IMR-90 (cell line): Measurements from ENCODE around the gene EMX2. TPM values are rescaled to one million over a fixed set of nuclear protein-coding genes. Genes with fewer than 3 reads are reported as not detected.

Source experiments
- ATAC-seq: fragments of 200-7000 bp; cut with Tn5 transposase; 2 replicates; pipeline ENCODE4 v1.9.1; 2020; ENCODE audit warnings: low read depth, mild to moderate bottlenecking, moderate library complexity
- BruUV-seq: library from RNA; stranded (reverse); fragments of 400-500 nt; replicated peaks from 2 replicates; lab custom pipeline; 2021; lab: Mats Ljungman, UMichigan
- CTCF ChIA-PET: fragments of 300-600 bp; formaldehyde crosslinking; extraction: SDS; loops from one replicate; lab custom pipeline; 2021; ENCODE audit warnings: antibody characterized with exemption; lab: Yijun Ruan, JAX
- POLR2A ChIA-PET: fragments of 300-600 bp; sonication (Branson Sonifier 250); formaldehyde crosslinking; loops from one replicate; lab custom pipeline; 2022; ENCODE audit warnings: antibody characterized with exemption; ENCODE audit not compliant: unreplicated experiment; lab: Charles Lee
- DNase-seq: peaks from one replicate; pipeline ENCODE4 v3.0.0; 2013
- H2AFZ ChIP-seq: replicated peaks from 2 replicates; pipeline ENCODE3; 2013; ENCODE audit warnings: low read length, mild to moderate bottlenecking; ENCODE audit not compliant: poor library complexity
- H2AK5ac ChIP-seq: 2 replicates; pipeline ENCODE4 v1.6.1; 2013; ENCODE audit warnings: low read depth, low read length, inconsistent platforms
- H2AK9ac ChIP-seq: replicated peaks from 2 replicates; pipeline ENCODE3; 2013; ENCODE audit warnings: mild to moderate bottlenecking, low read depth, low read length, moderate library complexity; ENCODE audit not compliant: poor library complexity
- H2BK120ac ChIP-seq: 2 replicates; pipeline ENCODE4 v1.6.1; 2013; ENCODE audit warnings: low read depth, low read length, inconsistent platforms
- H2BK15ac ChIP-seq: 3 replicates; pipeline ENCODE4 v1.6.1; 2013; ENCODE audit warnings: low read depth, low read length, inconsistent platforms
- H2BK20ac ChIP-seq: 2 replicates; pipeline ENCODE4 v1.6.1; 2013; ENCODE audit warnings: low read depth, mild to moderate bottlenecking, inconsistent platforms, low read length, moderate library complexity
- H2BK5ac ChIP-seq: 2 replicates; pipeline ENCODE4 v1.6.1; 2013; ENCODE audit warnings: mild to moderate bottlenecking, low read depth, low read length, inconsistent platforms; ENCODE audit not compliant: poor library complexity, severe bottlenecking
- H3K14ac ChIP-seq: replicated peaks from 2 replicates; pipeline ENCODE4 v1.6.1; 2013; ENCODE audit warnings: low read depth, low read length, inconsistent platforms
- H3K18ac ChIP-seq: 2 replicates; pipeline ENCODE4 v1.6.1; 2013; ENCODE audit warnings: low read depth, low read length, control low read depth
- H3K23ac ChIP-seq: 2 replicates; pipeline ENCODE4 v1.6.1; 2013; ENCODE audit warnings: low read depth, low read length, inconsistent platforms
- H3K27ac ChIP-seq: 2 replicates; pipeline ENCODE4 v1.5.1; 2013; ENCODE audit warnings: mild to moderate bottlenecking, control low read depth, low read length; ENCODE audit not compliant: insufficient read depth
- H3K27me3 ChIP-seq: 2 replicates; pipeline ENCODE4 v1.6.1; 2013; ENCODE audit warnings: low read length; ENCODE audit not compliant: control insufficient read depth, insufficient read depth
- H3K36me3 ChIP-seq: 2 replicates; pipeline ENCODE4 v1.6.1; 2013; ENCODE audit warnings: low read length, mixed read lengths; ENCODE audit not compliant: control insufficient read depth, insufficient read depth
- H3K4ac ChIP-seq: 2 replicates; pipeline ENCODE4 v1.6.1; 2013; ENCODE audit warnings: low read depth, low read length, inconsistent platforms
- H3K4me1 ChIP-seq: 2 replicates; pipeline ENCODE4 v1.6.1; 2013; ENCODE audit warnings: low read length, mixed read lengths; ENCODE audit not compliant: control insufficient read depth, insufficient read depth
- H3K4me2 ChIP-seq: 2 replicates; pipeline ENCODE4 v1.6.1; 2013; ENCODE audit warnings: low read depth, mild to moderate bottlenecking, control low read depth, low read length, moderate library complexity
- H3K4me3 ChIP-seq: 2 replicates; pipeline ENCODE4 v1.5.1; 2013; ENCODE audit warnings: low read depth, mild to moderate bottlenecking, control low read depth, low read length, moderate library complexity; ENCODE audit not compliant: insufficient read depth
- H3K56ac ChIP-seq: 2 replicates; pipeline ENCODE4 v1.6.1; 2013; ENCODE audit warnings: low read length, inconsistent platforms; ENCODE audit not compliant: insufficient read depth; ENCODE audit errors: extremely low read depth
- H3K79me1 ChIP-seq, 2 experiments: 2 replicates each; pipeline ENCODE4 v1.6.1; 2013; ENCODE audit warnings: low read length in 2 of 2, inconsistent platforms in 1 of 2, low read depth in 1 of 2
- H3K9ac ChIP-seq: 2 replicates; pipeline ENCODE4 v1.6.1; 2013; ENCODE audit warnings: low read depth, low read length, control low read depth
- H3K9me1 ChIP-seq: 2 replicates; pipeline ENCODE4 v1.6.1; 2013; ENCODE audit warnings: low read length, inconsistent platforms; ENCODE audit not compliant: insufficient read depth
- H3K9me3 ChIP-seq: 2 replicates; pipeline ENCODE4 v1.6.1; 2013; ENCODE audit warnings: low read length; ENCODE audit not compliant: control insufficient read depth, insufficient read depth
- H4K20me1 ChIP-seq: 2 replicates; pipeline ENCODE4 v1.6.1; 2013; ENCODE audit warnings: low read length, inconsistent platforms; ENCODE audit not compliant: insufficient read depth
- H4K5ac ChIP-seq: 2 replicates; pipeline ENCODE4 v1.6.1; 2013; ENCODE audit warnings: mild to moderate bottlenecking, low read depth, low read length, control low read depth
- H4K8ac ChIP-seq, 2 experiments: 2 replicates each; pipeline ENCODE4 v1.6.1; 2013; ENCODE audit warnings: low read depth in 2 of 2, low read length in 2 of 2, control low read depth in 1 of 2, inconsistent platforms in 1 of 2
- H4K91ac ChIP-seq: 2 replicates; pipeline ENCODE4 v1.6.1; 2013; ENCODE audit warnings: low read depth, low read length, inconsistent platforms; ENCODE audit not compliant: insufficient read depth
- MAZ ChIP-seq: IDR thresholded peaks from 2 replicates; pipeline ENCODE4 v1.6.1; 2012; ENCODE audit warnings: low read depth, mild to moderate bottlenecking, low read length, improper control_type of control experiment, moderate library complexity, borderline replicate concordance
- NFE2L2 ChIP-seq: fragments of 150-350 bp; IDR thresholded peaks from 2 replicates; pipeline ENCODE4 v1.6.1; 2016; ENCODE audit warnings: low read depth, mild to moderate bottlenecking, low read length
- RAD21 ChIP-seq: IDR thresholded peaks from 2 replicates; pipeline ENCODE4 v1.6.1; 2012; ENCODE audit warnings: low read length, improper control_type of control experiment
- RFX5 ChIP-seq: IDR thresholded peaks from 2 replicates; pipeline ENCODE4 v1.8.0; 2012; ENCODE audit warnings: low read depth, mild to moderate bottlenecking, low read length, moderate library complexity
- SMC3 ChIP-seq: fragments of 150-350 bp; IDR thresholded peaks from 2 replicates; pipeline ENCODE4 v1.6.1; 2016; ENCODE audit warnings: low read depth, mild to moderate bottlenecking, antibody characterized with exemption, low read length, moderate library complexity
- WGBS, 2 experiments: methylation state at CpG; one replicate each; pipeline versions ENCODE4 v1.1.5 to v1.1.7; 2013; ENCODE audit warnings: missing lambda C conversion rate in 2 of 2; ENCODE audit not compliant: insufficient read length in 1 of 2; ENCODE audit errors: extremely low coverage in 2 of 2; 5-methylcytosine and 5-hydroxymethylcytosine counted together
- dilution Hi-C: fragments of 300-500 bp; cut with HindIII; formaldehyde crosslinking; loops from one replicate; pipeline ENCODE4 v1.14.3; 2018; ENCODE audit warnings: low sequenced_read_pairs; ENCODE audit not compliant: unreplicated experiment
- in situ Hi-C: fragments of 300-500 bp; cut with MboI; formaldehyde crosslinking; loops from 3 replicates; pipeline ENCODE4 v1.14.3; 2019; ENCODE audit warnings: low sequenced_read_pairs, inconsistent platforms, mixed read lengths
- intact Hi-C: fragments of 100-400 bp; cut with micrococcal nuclease; formaldehyde crosslinking; loops from 2 replicates; pipeline ENCODE4 v1.10.0; 2022
- polyA plus RNA-seq, 3 experiments: library from polyadenylated mRNA; depleted of rRNA; stranded (reverse); fragments of >200 nt; gene quantifications; 2 replicates each; pipeline ENCODE4 v1.2.3, GENCODE V29; 2012; ENCODE audit warnings: low replicate concordance in 1 of 3
- total RNA-seq: library from RNA; depleted of rRNA; stranded (reverse); fragments of >200 nt; gene quantifications from 2 replicates; pipeline ENCODE4 v1.2.3, GENCODE V29; 2012
- TF ChIP-seq, protein P1 (sequence below): conservative IDR thresholded peaks from 2 replicates; pipeline ENCODE4 v1.5.1; 2012; ENCODE audit warnings: mild to moderate bottlenecking, low read depth, low read length, improper control_type of control experiment
- TF ChIP-seq, protein P2 (sequence below): fragments of 150-350 bp; IDR thresholded peaks from 2 replicates; pipeline ENCODE4 v1.6.1; 2017; ENCODE audit warnings: mild to moderate bottlenecking, antibody characterized with exemption, low read length, low read depth

Gene EMX2
- total and polyA plus RNA-seq, 2 of the 4 experiments (the other 2 are of a cell fraction): not detected

DNA sequence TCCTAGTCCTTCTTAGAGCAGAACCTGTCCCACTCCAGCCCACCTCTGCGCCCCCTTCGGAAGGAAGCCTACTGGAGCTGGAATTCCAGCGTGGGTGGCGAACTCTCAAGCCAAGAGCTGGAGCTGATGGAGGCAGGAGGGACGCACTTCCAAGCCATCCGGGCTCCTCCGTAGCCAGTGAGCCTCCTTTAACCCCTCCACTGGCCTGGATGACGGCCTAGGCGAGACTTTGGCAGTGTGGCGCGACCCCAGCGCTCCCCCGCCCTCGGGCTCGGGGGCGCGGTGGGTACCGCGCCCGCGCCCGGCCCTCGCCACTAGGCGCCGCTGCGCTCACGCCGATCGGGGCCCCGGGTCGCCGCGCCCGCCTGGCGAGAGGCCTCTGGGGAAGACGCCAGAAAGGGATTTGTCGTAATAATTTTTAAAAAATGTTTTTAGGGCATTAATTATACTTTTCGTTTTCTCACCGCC lies 5.1 kb upstream of the EMX2 start:
- Histone ChIP-seq H2AK9ac (no peak overlapping the region), H3K36me3 (no peaks in the 10 kb centered on the region), H2BK15ac (no peak overlapping the region), H3K79me1 (no peaks in the 10 kb centered on the region), H2BK120ac (no peak overlapping the region), H3K18ac (no peak overlapping the region), H3K27me3 (peaks cover 92% of the 10 kb centered on the region), H4K8ac (no peak overlapping the region), H3K56ac (no peak overlapping the region), H3K14ac (no peak overlapping the region), H3K4ac (no peak overlapping the region), H3K4me1 (no peaks in the 10 kb centered on the region), H4K20me1 (no peaks in the 10 kb centered on the region), H4K5ac (no peak overlapping the region), H2AFZ (peak overlapping the region; percentile 71), H3K23ac (no peak overlapping the region), H2BK5ac (no peak overlapping the region), H2AK5ac (no peak overlapping the region), H3K27ac (no peak overlapping the region), H3K4me2 (peak overlapping the region; percentile 42; the same call in 1 of the 2 replicates), H3K9me1 (no peaks in the 10 kb centered on the region), H3K9me3 (peaks cover 3% of the 10 kb centered on the region; the same call in 1 of the 2 replicates), H3K9ac (no peak overlapping the region), H4K91ac (no peak overlapping the region), H3K4me3 (no peak overlapping the region), H2BK20ac (no peak overlapping the region)
- in situ Hi-C loops: no loop called here
- dilution Hi-C loops: no loop called here
- intact Hi-C loops: loop anchor here (1.0 to 10.0 kb wide), 3 partner anchors 507 to 921 kb away; partner anchors contain the start of gene RAB11FIP2
- ATAC-seq (peak; percentile 74), DNase-seq (no peak)
- no TSS peak for BruUV-seq
- POLR2A ChIA-PET: no interaction called here
- CTCF ChIA-PET: no interaction called here
- no CpG with 5 or more reads among the region's 39 CpGs for WGBS, 2 experiments
- TF ChIP-seq RFX5 (no peak), RAD21 (peak; percentile 70), MAZ (no peak), NFE2L2 (no peak), SMC3 (peak; percentile 60)
- TF ChIP-seq, protein P1, sequence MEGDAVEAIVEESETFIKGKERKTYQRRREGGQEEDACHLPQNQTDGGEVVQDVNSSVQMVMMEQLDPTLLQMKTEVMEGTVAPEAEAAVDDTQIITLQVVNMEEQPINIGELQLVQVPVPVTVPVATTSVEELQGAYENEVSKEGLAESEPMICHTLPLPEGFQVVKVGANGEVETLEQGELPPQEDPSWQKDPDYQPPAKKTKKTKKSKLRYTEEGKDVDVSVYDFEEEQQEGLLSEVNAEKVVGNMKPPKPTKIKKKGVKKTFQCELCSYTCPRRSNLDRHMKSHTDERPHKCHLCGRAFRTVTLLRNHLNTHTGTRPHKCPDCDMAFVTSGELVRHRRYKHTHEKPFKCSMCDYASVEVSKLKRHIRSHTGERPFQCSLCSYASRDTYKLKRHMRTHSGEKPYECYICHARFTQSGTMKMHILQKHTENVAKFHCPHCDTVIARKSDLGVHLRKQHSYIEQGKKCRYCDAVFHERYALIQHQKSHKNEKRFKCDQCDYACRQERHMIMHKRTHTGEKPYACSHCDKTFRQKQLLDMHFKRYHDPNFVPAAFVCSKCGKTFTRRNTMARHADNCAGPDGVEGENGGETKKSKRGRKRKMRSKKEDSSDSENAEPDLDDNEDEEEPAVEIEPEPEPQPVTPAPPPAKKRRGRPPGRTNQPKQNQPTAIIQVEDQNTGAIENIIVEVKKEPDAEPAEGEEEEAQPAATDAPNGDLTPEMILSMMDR: peak; percentile 67
- TF ChIP-seq, protein P2, sequence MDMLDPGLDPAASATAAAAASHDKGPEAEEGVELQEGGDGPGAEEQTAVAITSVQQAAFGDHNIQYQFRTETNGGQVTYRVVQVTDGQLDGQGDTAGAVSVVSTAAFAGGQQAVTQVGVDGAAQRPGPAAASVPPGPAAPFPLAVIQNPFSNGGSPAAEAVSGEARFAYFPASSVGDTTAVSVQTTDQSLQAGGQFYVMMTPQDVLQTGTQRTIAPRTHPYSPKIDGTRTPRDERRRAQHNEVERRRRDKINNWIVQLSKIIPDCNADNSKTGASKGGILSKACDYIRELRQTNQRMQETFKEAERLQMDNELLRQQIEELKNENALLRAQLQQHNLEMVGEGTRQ: no peak
